ENCODE measurements around the gene ZBTB8B.

DNA sequence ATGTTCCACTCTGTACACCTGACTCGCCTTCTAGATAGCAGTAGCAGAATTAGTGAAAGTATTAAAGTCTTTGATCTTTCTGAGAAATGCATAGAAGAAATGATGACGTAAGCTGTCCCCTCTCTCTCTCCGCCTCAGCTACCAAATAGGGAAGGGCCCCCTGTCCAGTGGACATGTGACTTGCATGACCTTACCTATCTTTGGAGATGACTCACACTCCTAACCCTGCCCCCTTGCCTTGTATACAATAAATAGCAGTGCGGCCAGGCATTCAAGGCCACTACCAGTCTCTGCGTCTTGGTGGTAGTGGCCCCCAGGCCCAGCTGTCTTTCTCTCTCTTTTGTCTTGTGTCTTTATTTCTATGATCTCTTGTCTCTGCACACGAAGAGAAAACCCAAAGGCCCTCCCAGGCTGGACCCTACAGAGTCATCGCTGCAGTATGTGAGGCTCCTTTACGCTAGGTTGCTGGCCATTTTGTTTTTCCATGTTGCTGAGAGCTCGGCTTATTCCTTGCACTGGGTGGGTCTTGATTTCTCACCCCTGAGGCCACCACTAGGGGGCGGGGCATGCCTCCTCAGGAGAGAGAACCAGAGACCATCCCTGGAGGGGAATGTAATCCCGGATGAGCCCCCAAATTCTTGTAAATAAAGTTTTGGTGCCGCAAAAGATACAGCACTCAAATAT, 16.0 kb upstream of the ZBTB8B start:
- TF ChIP-seq, protein P1, sequence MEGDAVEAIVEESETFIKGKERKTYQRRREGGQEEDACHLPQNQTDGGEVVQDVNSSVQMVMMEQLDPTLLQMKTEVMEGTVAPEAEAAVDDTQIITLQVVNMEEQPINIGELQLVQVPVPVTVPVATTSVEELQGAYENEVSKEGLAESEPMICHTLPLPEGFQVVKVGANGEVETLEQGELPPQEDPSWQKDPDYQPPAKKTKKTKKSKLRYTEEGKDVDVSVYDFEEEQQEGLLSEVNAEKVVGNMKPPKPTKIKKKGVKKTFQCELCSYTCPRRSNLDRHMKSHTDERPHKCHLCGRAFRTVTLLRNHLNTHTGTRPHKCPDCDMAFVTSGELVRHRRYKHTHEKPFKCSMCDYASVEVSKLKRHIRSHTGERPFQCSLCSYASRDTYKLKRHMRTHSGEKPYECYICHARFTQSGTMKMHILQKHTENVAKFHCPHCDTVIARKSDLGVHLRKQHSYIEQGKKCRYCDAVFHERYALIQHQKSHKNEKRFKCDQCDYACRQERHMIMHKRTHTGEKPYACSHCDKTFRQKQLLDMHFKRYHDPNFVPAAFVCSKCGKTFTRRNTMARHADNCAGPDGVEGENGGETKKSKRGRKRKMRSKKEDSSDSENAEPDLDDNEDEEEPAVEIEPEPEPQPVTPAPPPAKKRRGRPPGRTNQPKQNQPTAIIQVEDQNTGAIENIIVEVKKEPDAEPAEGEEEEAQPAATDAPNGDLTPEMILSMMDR (IDR thresholded peaks at IDR 0.05): no peak
- TF ChIP-seq POLR2A (IDR thresholded peaks at IDR 0.05) (no peak), POLR2AphosphoS5 (IDR thresholded peaks at IDR 0.05; ENCODE audit: insufficient read depth in 1 of 2, low read depth in 1 of 2) (no peak)

Data from vagina (tissue), 2 donors.